Measurements from ENCODE around the gene STRIP1. TPM values are rescaled to one million over a fixed set of nuclear protein-coding genes. Genes with fewer than 3 reads are reported as not detected.
"Not testable (repeated sequence)": the region's sequence is repeated elsewhere in the genome, so short reads cannot be mapped to it uniquely, and the experiment has no call there.

STRIP1 gene
- total RNA-seq, 1 experiment from 2014 or later = 36.5 TPM

DNA sequence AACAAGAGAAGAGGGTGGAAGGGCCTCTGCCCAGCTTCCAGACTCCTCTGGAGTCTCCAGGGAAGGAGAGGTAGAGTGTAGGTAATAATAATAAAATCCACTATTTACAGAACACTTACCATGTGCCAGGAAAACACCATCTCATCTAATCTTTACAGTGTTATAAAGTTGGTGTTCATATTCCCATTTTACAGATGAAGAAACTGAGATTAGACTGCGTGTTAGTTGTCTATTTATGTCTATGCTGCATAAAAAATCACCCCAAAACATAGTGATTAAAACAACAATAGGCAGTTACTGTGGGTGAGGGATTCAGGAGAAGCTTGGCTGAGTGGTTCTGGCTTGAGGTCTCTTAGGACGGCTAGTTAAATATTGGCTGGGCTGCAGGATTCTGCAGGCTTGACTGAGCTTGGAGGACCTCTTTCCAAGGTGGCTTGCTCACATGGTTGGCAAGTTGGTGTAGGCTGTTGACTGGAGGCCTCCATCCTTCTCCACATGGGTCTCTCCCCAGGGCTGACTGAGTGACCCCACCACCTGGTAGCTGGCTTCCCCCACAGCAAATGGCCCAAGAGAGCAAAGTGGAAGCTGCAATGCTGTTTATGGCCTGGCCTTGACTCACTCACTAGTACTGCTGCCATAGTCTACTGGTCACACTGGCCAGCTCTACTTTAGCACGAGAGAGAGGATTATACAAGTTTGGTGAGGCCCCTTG, 42.5 kb downstream of the STRIP1 start:
- no peaks in the 10 kb centered on the region for H3K4me1 ChIP-seq (replicated peaks; ENCODE audit: insufficient read depth)
- H3F3A ChIP-seq (ENCODE audit: insufficient read depth, low read depth) = no peaks in the 10 kb centered on the region
- H3K4me2 ChIP-seq = no peak overlapping the region
- H3K27ac ChIP-seq = no peak overlapping the region
- H3K36me3 ChIP-seq (ENCODE audit: low read depth) = 0 out of 2 replicates have a peak, but pooled peaks cover 6% of the 10 kb centered on the region
- H3K79me2 ChIP-seq (ENCODE audit: low read depth) = no peaks in the 10 kb centered on the region
- H4K20me1 ChIP-seq (ENCODE audit: insufficient read depth) = no peaks in the 10 kb centered on the region
- DNase-seq = no peak
- BruUV-seq (replicated peaks) = no TSS peak
- no peaks in the 10 kb centered on the region for H3K27me3 ChIP-seq (ENCODE audit: insufficient read depth, low read depth)
- ChIA-PET CTCF (no interaction called here), POLR2A (ENCODE audit: unreplicated experiment) (interaction anchor here (0.5 kb wide), 1 partner anchor 25 kb away, joined by 3 read pairs; no protein-coding TSS in a partner anchor)
- H2AFZ ChIP-seq = no peak overlapping the region
- H3K4me3 ChIP-seq = no peak overlapping the region
- TF ChIP-seq, protein P1, sequence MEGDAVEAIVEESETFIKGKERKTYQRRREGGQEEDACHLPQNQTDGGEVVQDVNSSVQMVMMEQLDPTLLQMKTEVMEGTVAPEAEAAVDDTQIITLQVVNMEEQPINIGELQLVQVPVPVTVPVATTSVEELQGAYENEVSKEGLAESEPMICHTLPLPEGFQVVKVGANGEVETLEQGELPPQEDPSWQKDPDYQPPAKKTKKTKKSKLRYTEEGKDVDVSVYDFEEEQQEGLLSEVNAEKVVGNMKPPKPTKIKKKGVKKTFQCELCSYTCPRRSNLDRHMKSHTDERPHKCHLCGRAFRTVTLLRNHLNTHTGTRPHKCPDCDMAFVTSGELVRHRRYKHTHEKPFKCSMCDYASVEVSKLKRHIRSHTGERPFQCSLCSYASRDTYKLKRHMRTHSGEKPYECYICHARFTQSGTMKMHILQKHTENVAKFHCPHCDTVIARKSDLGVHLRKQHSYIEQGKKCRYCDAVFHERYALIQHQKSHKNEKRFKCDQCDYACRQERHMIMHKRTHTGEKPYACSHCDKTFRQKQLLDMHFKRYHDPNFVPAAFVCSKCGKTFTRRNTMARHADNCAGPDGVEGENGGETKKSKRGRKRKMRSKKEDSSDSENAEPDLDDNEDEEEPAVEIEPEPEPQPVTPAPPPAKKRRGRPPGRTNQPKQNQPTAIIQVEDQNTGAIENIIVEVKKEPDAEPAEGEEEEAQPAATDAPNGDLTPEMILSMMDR (conservative IDR thresholded peaks at IDR 0.05) = no peak
- no peak for TF ChIP-seq EZH2 (IDR thresholded peaks at IDR 0.05; ENCODE audit: low read depth)
- intact Hi-C loops (cut with micrococcal nuclease; ENCODE audit: unreplicated experiment) = no loop called here
- H3K9me2 ChIP-seq (ENCODE audit: insufficient read depth) = no peaks in the 10 kb centered on the region
- H3K9me3 ChIP-seq (ENCODE audit: insufficient read depth, low read depth) = no peaks in the 10 kb centered on the region

DNA sequence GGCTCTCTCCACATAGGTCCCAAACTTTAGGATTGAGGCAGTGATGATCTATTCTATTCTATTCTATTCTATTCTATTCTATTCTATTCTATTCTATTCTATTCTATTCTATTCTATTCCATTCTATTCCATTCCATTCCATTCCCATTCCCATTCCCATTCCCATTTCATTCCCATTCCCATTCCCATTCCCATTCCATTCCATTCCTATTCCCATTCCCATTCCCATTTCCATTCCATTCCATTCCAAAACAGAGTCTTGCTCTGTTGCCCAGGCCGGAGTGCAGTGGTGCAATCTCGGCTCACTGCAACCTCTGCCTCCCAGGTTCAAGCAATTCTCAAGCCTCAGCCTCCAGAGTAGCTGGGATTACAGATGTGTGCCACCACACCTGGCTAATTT, 45.6 kb downstream of the STRIP1 start:
- intact Hi-C loops (cut with micrococcal nuclease; ENCODE audit: unreplicated experiment); POLR2A ChIA-PET (ENCODE audit: unreplicated experiment); DNase-seq: not testable (repeated sequence)

DNA sequence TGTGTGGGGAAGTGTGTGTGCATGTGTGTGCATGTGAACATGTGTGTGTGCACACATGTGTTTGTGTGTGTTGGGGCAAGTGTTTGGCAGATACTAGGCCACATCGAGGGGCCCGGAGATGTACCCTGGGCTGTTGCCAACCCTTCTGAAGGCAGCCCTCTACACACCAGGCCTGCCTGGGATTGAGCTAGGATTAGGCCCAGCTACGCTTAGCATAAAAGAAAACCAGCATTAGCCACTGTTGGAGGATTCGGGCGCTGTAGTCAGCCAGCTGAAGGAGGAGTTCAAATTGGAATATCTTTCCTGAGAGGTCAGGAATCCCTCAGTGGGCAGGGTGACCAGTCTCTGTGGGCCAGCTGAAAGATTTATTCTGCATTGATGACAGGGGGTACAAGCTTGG, 46.6 kb downstream of the STRIP1 start:
- H3K79me2 ChIP-seq (ENCODE audit: low read depth) = no peaks in the 10 kb centered on the region
- no TSS peak for BruUV-seq (replicated peaks)
- H3K36me3 ChIP-seq (ENCODE audit: low read depth) = no peaks in the 10 kb centered on the region
- H2AFZ ChIP-seq = no peak overlapping the region
- ChIA-PET CTCF (interaction anchor here (0.5 to 1.1 kb wide), 2 partner anchors 25 to 32 kb away, joined by 4 to 5 read pairs; no protein-coding TSS in a partner anchor), POLR2A (ENCODE audit: unreplicated experiment) (no interaction called here)
- H4K20me1 ChIP-seq (ENCODE audit: insufficient read depth) = no peaks in the 10 kb centered on the region
- no peaks in the 10 kb centered on the region for H3K9me2 ChIP-seq (ENCODE audit: insufficient read depth)
- intact Hi-C loops (cut with micrococcal nuclease; ENCODE audit: unreplicated experiment) = no loop called here
- peaks cover 11% of the 10 kb centered on the region for H3K4me1 ChIP-seq (replicated peaks; ENCODE audit: insufficient read depth)
- no peaks in the 10 kb centered on the region for H3K9me3 ChIP-seq (ENCODE audit: insufficient read depth, low read depth)
- peaks cover 14% of the 10 kb centered on the region for H3F3A ChIP-seq (ENCODE audit: insufficient read depth, low read depth)
- no peak overlapping the region for H3K4me2 ChIP-seq
- no peak for DNase-seq
- no peak overlapping the region for H3K4me3 ChIP-seq
- no peaks in the 10 kb centered on the region for H3K27me3 ChIP-seq (ENCODE audit: insufficient read depth, low read depth)
- no peak for TF ChIP-seq EZH2 (IDR thresholded peaks at IDR 0.05; ENCODE audit: low read depth)
- TF ChIP-seq, protein P1 (conservative IDR thresholded peaks at IDR 0.05) = no peak
- H3K27ac ChIP-seq = no peak overlapping the region

More for the DNA sequence above, 45.6 kb downstream of the STRIP1 start:
- BruUV-seq (replicated peaks); H3K27ac ChIP-seq; H3K9me2 ChIP-seq (ENCODE audit: insufficient read depth); H3K4me2 ChIP-seq; H3K36me3 ChIP-seq (ENCODE audit: low read depth); H3K79me2 ChIP-seq (ENCODE audit: low read depth); H3K9me3 ChIP-seq (ENCODE audit: insufficient read depth, low read depth); H3K27me3 ChIP-seq (ENCODE audit: insufficient read depth, low read depth); H2AFZ ChIP-seq; H3K4me1 ChIP-seq (replicated peaks; ENCODE audit: insufficient read depth); H3F3A ChIP-seq (ENCODE audit: insufficient read depth, low read depth); H4K20me1 ChIP-seq (ENCODE audit: insufficient read depth); H3K4me3 ChIP-seq: not testable (repeated sequence)
- CTCF ChIA-PET = interaction anchor here (0.7 kb wide), 1 partner anchor 11 kb away, joined by 4 read pairs; no protein-coding TSS in a partner anchor

Data from PC-9 (cell line).